ENCODE data around the gene HRH2.
"Not testable (repeated sequence)": the region's sequence is repeated elsewhere in the genome, so short reads cannot be mapped to it uniquely, and the experiment has no call there.

HRH2 gene

GRCh38 chr5:175741556-175741955 lies 83.7 kb downstream of the HRH2 start:
- DNase-seq (ENCODE audit: low read depth), result no peak

DNA sequence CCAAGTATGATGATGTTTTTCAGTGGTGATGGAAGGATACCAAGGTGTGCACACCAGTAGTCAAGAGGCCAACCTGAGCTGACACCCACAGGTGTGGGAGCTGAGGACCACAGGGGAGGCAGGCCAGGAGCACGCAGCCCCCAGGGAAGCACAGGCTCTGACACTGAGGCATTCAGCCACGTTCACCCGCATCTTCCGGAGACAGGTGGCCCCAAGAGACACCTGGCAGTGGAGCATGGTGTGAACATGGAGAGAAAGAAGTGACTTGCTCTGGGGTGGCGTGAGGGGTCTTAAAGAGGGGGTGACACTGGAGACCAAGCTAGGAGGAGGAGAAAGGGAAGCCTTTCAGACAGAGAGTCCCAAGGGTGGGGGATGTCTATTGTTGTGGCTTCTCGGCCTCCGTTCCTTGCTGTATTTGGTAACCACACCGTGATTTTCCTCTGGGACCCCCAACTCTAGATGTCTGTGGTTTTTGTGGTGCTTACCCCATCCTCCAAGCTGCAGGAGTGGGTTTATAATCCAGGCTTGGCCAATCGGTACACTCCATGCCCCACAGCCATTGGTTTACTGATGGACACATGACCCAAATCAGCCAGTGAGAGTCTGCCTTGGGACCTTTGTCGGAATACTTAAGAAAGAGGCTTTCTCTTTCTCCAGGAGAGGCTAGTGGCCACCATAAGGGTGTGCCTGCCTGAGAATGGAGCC lies 84.6 kb downstream of the HRH2 start:
- DNase-seq (ENCODE audit: low read depth), result no peak

GRCh38 chr5:175743676-175744210 lies 85.9 kb downstream of the HRH2 start:
- DNase-seq (ENCODE audit: low read depth), result no peak

GRCh38 chr5:175745210-175745609 lies 87.3 kb downstream of the HRH2 start:
- no peak for DNase-seq (ENCODE audit: low read depth)

DNA sequence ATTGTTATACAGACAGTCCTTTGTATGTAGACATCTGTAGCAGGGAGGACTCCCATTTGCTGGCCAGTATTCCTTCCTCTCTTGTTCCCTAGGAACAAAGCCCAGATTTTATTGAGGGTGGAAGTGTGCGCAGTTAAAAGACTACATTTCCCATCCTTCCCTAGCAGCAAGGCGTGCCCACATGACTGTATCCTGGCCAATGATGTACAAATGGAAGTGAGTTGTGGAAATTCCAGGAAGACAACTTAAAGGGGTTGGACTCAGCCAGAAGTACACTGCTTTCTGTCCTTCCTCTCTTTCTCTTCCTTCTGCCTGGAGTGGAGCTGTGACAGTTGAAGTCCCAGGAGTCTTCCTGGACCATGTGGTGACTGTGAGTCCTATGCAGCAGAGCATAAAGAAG lies 89.0 kb downstream of the HRH2 start:
- DNase-seq (ENCODE audit: low read depth), result no peak

DNA sequence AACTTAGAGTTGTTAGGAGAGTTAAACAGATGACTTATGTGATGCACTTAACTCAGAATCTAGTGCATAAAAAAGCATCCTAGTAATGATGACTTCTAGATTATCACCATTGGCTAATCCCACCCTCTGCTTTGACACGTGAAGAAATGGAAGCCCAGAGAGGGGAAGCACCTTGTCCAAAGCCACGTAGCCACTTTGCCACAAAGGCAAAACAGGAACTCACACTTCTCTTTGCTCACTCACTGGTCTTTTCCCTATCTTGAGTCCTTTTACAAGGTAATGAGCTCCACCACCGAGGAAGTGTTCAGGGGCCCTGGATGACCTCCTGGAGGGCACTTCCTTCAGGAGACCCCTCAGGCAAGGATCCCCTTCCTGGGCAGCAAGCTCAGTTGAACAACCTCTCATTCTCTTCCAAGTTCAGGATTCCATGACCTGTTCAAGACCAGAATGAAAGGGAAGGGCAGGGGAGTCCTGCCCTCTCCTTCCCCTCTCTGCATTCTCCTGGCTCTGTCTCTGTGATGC lies 89.7 kb downstream of the HRH2 start:
- DNase-seq (ENCODE audit: low read depth), result no peak

DNA sequence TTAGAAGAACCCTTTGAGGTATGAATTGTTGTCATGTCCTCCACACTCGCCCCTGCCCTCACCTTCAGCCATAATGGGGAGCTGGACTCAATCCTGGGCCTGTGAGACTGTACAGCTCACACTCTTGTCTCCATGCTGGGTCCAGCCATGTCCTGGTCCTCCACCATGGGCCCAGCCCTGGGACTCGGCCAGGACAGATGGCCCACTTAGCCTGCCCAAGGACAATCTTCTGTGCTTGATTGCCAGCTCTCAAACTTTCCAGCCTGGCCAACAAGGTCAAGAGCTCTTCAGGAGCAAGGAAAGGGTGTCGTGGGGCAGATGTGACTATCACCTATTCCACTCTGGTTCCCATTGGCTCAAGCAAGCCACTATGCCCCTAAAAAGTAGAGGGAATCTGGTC lies 90.8 kb downstream of the HRH2 start:
- no peak for DNase-seq (ENCODE audit: low read depth)

GRCh38 chr5:175749591-175749990 lies 91.7 kb downstream of the HRH2 start:
- no peak for DNase-seq (ENCODE audit: low read depth)

DNA sequence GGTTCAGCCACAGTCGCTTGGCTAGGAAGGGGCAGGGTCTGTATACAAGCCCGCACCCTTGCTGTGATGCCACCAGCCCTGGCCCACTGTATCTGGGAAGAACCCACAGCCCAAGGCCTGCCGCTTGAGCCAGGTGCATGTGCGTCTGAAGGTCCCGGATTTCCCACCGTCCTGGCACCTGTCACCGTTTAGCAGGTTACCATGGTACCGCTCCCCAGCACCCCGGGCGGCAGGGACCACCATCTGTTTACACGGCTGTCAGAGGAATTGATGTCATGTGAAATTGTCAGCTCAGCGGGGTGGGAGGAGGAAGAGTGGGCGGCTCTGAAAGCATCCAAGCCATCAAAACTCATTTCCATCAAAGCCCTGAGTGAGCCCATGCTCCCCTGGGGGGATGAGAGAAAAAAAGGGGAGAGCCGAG lies 92.7 kb downstream of the HRH2 start:
- DNase-seq (ENCODE audit: low read depth), result no peak

GRCh38 chr5:175751369-175751768 lies 93.5 kb downstream of the HRH2 start:
- DNase-seq (ENCODE audit: low read depth), result no peak

- DNase-seq (ENCODE audit: low read depth), result no peak
These were observed 95.1 kb downstream of the HRH2 start for GRCh38 chr5:175752826-175753535.

GRCh38 chr5:175753536-175754402 lies 95.9 kb downstream of the HRH2 start:
- no peak for DNase-seq (ENCODE audit: low read depth)

DNA sequence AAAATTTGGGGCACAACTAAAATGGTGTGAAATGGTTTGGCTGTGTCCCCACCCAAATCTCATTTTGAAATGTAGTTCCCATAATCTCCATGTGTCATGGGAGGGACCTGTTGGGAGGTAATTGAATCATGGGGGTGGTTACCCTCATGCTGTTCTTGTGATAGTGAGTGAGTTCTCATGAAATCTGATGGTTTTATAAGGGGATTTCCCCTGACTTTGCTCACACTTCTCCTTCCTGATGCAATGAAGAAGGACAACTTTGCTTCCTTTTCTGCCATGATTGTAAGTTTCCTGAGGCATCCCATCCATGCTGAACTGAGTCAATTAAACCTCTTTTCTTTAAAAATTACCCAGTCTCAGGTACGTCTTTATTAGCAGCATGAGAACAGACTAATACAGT lies 102.1 kb downstream of the HRH2 start:
- DNase-seq (ENCODE audit: low read depth), result not testable (repeated sequence)
